ES-I3 (cell line): ENCODE measurements around the gene TROAP.

Source experiments
- H3K36me3 ChIP-seq: 2 replicates; pipeline ENCODE4 v1.6.1; 2013; ENCODE audit warnings: mild to moderate bottlenecking, low read length, control low read depth, moderate library complexity; ENCODE audit not compliant: insufficient read depth
- H3K4me1 ChIP-seq: 2 replicates; pipeline ENCODE4 v1.6.1; 2013; ENCODE audit warnings: mild to moderate bottlenecking, control low read depth, low read length; ENCODE audit not compliant: insufficient read depth
- H3K9ac ChIP-seq: 2 replicates; pipeline ENCODE4 v1.6.1; 2013; ENCODE audit warnings: low read depth, mild to moderate bottlenecking, low read length, moderate library complexity
- H3K9me3 ChIP-seq: 2 replicates; pipeline ENCODE4 v1.6.1; 2013; ENCODE audit warnings: mild to moderate bottlenecking, low read length, moderate library complexity; ENCODE audit not compliant: control insufficient read depth, insufficient read depth

TROAP gene

DNA sequence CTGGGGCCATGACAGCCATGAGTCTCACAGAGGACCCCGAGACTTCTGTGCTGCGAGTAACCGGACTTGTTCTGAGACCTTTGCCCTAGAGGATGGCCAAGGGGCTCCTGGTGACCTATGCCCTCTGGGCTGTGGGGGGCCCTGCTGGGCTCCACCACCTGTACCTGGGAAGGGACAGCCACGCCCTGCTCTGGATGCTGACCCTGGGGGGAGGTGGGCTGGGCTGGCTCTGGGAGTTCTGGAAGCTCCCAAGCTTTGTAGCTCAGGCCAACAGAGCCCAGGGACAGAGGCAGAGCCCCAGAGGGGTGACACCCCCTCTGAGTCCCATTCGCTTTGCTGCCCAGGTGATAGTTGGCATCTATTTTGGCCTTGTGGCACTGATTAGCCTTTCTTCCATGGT lies 25.7 kb downstream of the TROAP start:
- H3K9ac ChIP-seq = no peak overlapping the region
- 0 out of 2 replicates have a peak, but pooled peaks cover under 1% of the 10 kb centered on the region for H3K4me1 ChIP-seq
- no peaks in the 10 kb centered on the region for H3K36me3 ChIP-seq
- H3K9me3 ChIP-seq = no peaks in the 10 kb centered on the region

DNA sequence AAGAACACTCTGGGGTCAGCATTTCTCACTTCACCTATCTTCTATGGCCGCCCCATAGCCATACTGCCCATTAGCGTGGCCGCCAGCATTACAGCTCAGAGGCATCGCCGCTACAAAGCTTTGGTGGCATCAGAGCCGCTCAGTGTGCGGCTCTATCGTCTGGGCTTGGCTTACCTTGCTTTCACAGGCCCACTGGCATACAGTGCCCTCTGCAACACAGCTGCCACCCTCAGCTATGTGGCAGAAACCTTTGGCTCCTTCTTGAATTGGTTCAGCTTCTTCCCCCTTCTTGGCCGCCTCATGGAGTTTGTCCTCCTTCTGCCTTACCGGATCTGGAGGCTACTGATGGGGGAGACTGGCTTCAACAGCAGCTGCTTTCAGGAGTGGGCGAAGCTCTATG lies 26.2 kb downstream of the TROAP start:
- Histone ChIP-seq H3K9ac (no peak overlapping the region), H3K4me1 (no peaks in the 10 kb centered on the region), H3K36me3 (no peaks in the 10 kb centered on the region), H3K9me3 (no peaks in the 10 kb centered on the region)

DNA sequence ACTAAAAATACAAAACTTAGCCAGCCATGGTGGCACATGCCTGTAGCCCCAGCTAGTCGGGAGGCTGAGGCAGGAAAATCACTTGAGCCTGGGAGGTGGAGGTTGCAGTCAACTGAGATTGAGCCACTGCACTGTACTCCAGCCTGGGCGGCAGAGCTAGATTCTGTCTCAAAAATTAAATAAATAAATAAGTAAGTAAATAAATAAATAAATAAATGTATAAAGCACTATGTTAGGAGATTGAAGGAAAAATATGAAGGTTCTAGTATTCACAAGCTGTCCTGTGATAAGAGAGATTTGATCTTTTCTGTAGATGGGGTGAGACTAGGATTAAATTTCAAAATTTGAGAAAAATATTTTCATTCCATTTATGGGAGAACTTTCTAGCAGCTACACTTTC lies 29.3 kb downstream of the TROAP start:
- Histone ChIP-seq H3K36me3 (no peaks in the 10 kb centered on the region), H3K9me3 (no peaks in the 10 kb centered on the region), H3K4me1 (no peaks in the 10 kb centered on the region), H3K9ac (no peak overlapping the region)

DNA sequence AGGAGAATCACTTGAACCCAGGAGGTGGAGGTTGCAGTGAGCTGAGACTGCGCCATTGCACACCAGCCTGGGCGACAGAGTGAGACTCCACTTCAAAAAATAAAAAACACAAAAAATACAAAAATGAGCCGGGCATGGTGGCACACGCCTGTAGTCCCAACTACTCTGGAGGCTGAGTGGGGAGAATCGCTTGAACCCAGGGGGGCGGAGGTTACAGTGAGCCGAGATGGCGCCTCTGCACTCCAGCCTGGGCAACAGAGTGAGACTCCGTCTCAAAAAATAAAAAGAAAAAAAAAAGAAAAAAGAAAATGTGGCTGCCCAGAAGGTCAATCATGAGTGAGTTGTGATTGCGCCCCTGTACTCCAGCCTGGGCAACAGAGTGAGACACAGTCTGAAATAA lies 32.9 kb downstream of the TROAP start:
- no peak overlapping the region for H3K9ac ChIP-seq
- H3K36me3 ChIP-seq = no peaks in the 10 kb centered on the region
- H3K4me1 ChIP-seq = no peaks in the 10 kb centered on the region
- no peaks in the 10 kb centered on the region for H3K9me3 ChIP-seq

DNA sequence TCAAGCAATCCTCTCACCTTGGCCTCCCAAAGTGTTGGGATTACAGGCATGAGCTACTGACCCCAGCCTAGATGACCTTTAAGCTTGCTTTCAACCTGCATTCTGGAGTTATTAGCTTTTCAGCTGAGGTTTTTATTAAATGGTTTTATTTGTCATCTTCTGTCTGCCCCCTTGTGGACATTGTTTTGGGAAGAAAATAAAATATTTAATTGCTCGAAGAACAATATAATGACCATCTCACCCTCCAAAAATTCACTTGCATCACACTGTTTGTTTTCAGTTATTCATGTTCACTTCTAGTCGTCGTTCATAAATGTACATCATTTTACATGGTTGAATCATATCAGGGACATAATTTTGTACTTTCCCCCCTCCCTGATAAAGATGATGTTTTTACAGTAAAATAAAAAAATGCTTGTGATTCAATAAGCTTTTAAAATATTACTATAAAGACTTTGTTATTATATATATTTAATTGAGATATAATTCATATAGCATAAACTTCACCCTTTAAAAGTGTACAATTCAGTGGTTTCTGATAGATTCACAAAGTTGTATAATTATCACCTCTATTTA lies 34.1 kb downstream of the TROAP start:
- Histone ChIP-seq H3K4me1 (no peaks in the 10 kb centered on the region), H3K36me3 (no peaks in the 10 kb centered on the region), H3K9me3 (no peaks in the 10 kb centered on the region), H3K9ac (no peak overlapping the region)

DNA sequence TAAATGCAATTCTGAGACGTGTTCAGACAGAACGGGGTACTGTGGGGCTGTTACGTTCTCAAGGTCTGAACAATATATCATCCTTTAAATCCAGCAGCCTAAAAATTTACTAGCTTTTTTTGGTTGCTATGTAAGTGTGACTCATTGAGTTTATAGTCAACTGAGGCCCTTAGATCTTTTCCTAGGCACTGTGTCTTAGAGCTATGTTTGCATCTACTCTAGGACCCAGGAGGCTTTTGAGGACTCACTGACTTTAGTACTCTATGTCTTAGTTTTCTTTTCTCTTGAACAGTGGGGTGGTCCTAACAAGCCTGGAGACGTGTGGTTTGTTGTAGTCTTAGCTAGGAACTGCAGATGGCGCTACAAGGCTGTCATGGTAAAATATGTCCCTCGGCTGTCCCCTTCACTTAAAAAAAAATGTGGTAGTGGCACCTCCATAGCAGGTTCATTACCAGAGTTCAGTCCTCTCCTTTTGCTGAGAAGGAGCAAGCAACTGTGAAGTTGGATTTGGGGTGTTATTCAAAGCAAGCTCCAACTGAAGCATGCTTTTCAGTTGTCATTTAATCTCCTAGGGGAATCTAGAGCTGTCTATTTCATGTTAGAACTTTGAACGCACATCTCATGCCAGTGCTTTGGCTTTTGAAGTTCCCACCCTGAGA lies 35.6 kb downstream of the TROAP start:
- H3K9ac ChIP-seq = no peak overlapping the region
- H3K4me1 ChIP-seq = no peaks in the 10 kb centered on the region
- H3K9me3 ChIP-seq = no peaks in the 10 kb centered on the region
- H3K36me3 ChIP-seq = no peaks in the 10 kb centered on the region

DNA sequence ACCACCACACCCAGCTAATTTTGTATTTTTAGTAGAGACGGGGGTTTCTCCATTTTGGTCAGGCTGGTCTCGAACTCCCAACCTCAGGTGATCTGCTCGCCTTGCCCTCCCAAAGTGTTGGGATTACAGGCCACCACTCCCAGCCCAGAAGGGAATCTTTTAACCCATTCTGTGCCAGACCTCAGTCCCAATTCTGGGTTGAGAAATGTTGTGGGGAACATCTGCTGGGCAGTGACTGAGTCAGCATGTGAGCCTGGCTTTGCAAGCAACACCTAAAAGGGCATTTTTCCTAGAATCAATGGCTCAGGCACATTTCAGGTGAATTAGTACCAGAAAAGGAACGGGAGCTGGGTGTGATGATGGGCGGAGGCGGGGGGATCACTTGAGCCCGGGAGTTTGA lies 36.6 kb downstream of the TROAP start:
- H3K9ac ChIP-seq = no peak overlapping the region
- H3K9me3 ChIP-seq = no peaks in the 10 kb centered on the region
- no peaks in the 10 kb centered on the region for H3K36me3 ChIP-seq
- H3K4me1 ChIP-seq = no peaks in the 10 kb centered on the region

DNA sequence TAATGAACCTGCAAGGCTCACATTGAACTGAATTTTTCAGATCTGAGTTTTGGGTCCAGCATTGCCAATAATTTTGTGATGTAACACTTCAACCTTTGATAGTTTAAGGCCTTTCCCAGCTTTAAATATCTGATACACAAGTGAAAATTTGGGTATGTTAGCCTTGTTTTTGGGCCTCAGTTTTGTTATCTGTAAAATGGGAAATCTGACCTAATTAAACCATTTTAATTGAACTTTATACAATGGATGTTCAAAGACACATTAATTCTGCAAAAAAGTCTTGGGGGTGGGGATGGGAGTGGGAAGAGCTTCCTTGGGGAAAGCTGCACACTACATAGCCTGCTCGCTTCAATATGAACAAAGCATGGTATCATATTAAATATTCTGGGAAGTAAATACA lies 39.0 kb downstream of the TROAP start:
- Histone ChIP-seq H3K9me3 (no peaks in the 10 kb centered on the region), H3K9ac (no peak overlapping the region), H3K4me1 (no peaks in the 10 kb centered on the region), H3K36me3 (no peaks in the 10 kb centered on the region)

DNA sequence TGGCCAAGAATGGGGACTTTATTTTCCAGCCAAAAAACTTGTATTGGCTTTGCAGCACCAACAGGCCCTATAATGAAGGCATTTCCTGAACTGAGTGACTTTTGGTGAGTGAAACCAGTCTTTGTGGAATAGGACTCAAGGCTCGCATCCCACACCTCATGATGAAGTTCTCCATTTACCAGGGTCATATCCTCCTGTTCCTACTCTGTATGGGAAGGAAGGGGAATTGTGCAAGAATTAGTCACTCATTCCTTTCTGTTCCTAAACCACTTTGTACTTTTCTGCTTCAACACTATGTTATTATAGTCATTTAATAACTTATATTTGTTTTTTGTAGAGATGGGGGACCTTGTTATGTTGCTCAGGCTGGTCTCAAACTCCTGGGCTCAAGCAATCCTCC lies 41.9 kb downstream of the TROAP start:
- no peaks in the 10 kb centered on the region for H3K36me3 ChIP-seq
- H3K9ac ChIP-seq = no peak overlapping the region
- H3K9me3 ChIP-seq = no peaks in the 10 kb centered on the region
- H3K4me1 ChIP-seq = peaks cover 6% of the 10 kb centered on the region; the same call in 1 of the 2 replicates

DNA sequence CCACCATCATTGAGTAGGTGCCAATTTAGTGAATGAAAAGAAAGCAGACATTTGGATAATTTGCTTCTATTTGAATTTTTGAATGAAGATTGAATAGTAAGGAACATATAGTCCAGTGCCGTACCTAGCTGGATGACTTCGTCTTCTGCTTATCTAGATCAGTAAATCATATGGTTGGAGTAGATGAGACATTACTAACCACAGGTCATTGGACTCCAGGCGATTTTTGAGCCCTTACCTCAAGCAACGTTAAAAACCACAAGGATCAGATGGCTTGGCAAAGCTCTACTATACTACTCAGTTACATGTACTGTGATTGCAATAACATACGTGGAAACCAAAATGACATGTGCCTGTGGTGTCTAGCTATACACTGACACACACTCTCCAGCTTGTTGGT lies 42.5 kb downstream of the TROAP start:
- peak overlapping the region; percentile 89; the same call in 1 of the 2 replicates for H3K9ac ChIP-seq

DNA sequence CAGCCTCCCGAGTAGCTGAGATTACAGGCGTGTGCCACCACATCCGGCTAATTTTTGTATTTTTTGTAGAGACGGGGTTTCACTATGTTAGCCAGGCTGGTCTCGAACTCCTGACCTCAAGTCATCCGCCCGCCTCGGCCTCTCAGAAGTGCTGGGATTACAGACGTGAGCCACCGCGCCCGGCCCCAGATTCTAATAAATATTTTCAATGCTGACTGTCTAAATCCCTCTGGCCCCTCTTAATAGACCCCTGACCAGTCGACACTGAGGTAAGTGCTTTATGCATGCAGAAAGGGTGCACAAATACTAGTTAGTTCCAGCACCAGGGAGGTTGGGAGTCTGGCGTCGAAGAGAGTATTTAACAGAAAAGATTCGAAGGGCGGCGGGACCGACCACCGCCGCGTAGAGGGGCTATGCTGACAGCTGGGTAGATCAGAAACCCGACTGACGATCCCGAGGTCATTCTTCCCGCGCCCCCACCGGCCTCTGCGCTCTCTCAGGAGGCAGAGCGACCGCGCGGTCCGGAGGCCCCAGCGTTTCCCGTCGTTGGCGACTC lies 43.1 kb downstream of the TROAP start:
- H3K4me1 ChIP-seq = peaks cover 6% of the 10 kb centered on the region; the same call in 1 of the 2 replicates
- H3K9me3 ChIP-seq = no peaks in the 10 kb centered on the region
- H3K9ac ChIP-seq = peak overlapping the region; percentile 89
- H3K36me3 ChIP-seq = no peaks in the 10 kb centered on the region

More for the DNA sequence above, 42.5 kb downstream of the TROAP start:
- Histone ChIP-seq H3K9me3 (no peaks in the 10 kb centered on the region), H3K36me3 (no peaks in the 10 kb centered on the region), H3K4me1 (peaks cover 6% of the 10 kb centered on the region; the same call in 1 of the 2 replicates)

DNA sequence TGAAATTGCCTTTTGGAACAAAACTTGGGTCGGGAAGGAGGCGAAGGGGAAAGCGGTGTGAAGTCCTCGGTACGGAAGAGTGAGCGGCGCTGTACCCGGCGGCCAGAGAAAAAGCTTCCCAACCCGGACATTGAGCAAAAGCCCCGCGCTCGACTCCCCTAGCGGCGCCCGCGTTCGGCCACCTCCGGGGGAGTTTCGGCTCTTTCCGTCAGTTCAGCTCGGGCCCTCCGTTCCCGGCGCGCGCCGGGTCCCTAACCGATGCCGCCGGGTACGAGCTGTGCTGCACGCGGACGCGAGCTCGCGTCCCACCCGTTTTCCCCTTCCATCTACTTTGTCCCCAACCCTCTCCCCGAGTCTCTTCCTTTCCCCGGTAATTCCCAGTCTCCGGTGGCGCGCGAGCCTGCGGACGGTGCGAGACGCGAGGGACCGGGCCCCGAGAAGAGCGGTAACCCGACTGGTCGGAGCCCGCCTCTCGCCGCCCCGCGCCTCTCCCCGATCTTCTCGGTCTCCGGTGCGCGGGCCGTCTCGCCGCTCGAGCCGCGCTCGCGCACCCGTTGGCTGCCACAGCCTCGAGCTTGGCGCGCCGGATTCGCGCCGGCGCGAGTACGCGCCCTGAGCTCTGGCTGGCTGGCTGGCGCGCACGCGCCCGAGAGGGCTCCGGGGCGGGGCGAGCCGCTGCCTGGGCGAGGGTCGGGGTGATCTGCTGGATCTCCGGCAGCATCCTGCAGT lies 43.8 kb downstream of the TROAP start:
- Histone ChIP-seq H3K9me3 (no peaks in the 10 kb centered on the region), H3K36me3 (no peaks in the 10 kb centered on the region), H3K9ac (peak overlapping the region; percentile 89), H3K4me1 (peaks cover 6% of the 10 kb centered on the region; the same call in 1 of the 2 replicates)

DNA sequence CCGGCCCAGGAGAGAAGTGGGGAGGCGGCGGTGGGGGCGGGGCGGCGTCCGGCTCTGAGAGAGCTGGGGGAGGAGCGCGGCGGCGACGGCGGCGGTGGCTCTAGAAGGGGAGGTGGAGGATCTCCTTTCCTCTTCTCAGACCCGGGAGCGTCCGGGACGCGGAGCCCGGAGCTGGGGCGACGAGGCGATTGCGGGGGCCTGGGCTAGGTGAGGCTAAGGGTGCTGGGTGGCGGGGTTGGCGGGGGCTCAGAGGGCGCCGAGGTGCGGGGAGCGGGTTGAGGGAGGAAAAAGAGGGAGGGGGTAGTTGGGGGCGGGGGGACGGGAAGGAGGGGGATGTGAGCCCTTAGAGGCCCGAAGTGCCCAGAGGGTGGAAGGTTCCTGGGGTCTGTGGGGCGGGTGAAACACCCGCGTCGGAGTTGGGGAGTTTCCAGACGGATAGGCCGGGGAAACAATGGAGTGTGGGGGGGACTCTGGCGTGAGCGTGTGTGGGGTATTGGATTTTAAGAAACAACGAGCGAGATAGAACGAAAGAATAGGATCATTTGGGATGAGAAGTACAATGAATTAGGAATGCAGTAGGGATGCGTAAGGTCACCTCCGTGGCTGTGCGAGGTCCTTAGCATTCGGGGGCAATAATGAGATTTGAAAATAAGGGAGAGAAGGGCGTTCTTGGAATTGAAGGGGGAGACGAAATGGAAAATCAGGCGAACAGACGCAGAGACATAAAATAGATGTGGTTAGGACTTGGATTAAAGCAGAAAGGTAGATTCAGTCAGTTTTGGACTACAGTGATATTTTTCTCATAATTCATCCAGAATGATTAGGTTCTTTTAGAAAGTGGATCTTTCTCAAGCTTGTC lies 44.6 kb downstream of the TROAP start, which contains the start of gene SPATS2:
SPATS2 (plus strand) TSS at position 82 of the 859 bp plus-strand sequence. CDS start 93,551 bp downstream, outside the sequence.
- H3K4me1 ChIP-seq = peaks cover 6% of the 10 kb centered on the region; the same call in 1 of the 2 replicates

DNA sequence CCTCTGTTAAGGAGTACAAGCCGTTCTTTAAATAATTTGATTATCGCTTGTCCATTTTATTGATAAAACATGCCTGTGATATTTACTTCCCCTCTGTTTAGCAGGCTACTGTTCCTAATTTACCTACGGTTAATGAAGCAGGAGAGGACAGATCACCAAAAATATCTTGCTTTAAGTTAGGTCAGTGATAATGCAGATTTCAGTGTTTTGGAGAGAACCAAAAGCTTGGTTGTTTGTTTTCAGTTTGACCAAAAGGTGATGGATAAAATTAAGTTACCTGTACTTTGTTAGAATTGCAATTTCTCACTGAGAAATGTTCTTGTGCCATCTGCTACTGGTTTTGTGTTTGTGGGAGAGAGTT lies 45.2 kb downstream of the TROAP start:
- Histone ChIP-seq H3K36me3 (no peaks in the 10 kb centered on the region), H3K9me3 (no peaks in the 10 kb centered on the region), H3K9ac (peak overlapping the region; percentile 89), H3K4me1 (peaks cover 6% of the 10 kb centered on the region; the same call in 1 of the 2 replicates)

More for the DNA sequence above, 44.6 kb downstream of the TROAP start, which contains the start of gene SPATS2:
- no peaks in the 10 kb centered on the region for H3K9me3 ChIP-seq
- H3K36me3 ChIP-seq = no peaks in the 10 kb centered on the region
- H3K9ac ChIP-seq = peak within 1 kb of the TSS; percentile 89
